Measurements from ENCODE around the gene TUBGCP4. TPM values are rescaled to one million over a fixed set of nuclear protein-coding genes. Genes with fewer than 3 reads are reported as not detected.

Gene TUBGCP4
- total and polyA plus RNA-seq, 9 of the 15 experiments (the other 6 are each of a cell fraction or from before 2014, with no cell fraction given) = 10.7 to 50.2 (median 29.6) TPM

GRCh38 chr15:43329960-43330779 lies 40.7 kb upstream of the TUBGCP4 start, which contains the start of gene LCMT2:
TSS of gene LCMT2 (minus strand) at chr15:43330573. CDS start at chr15:43330489, 84 bp downstream.
- POLR2A ChIA-PET = interaction anchor here (0.6 to 1.8 kb wide), 7 partner anchors 14 to 100 kb away, joined by 3 to 6 read pairs (median 3); no protein-coding TSS in a partner anchor
- TF ChIP-seq MCM3 (IDR thresholded peaks at IDR 0.05) (no peak), UBTF (IDR thresholded peaks at IDR 0.05; ENCODE audit: borderline replicate concordance in 1 of 2, low read depth in 2 of 2, low read length in 2 of 2) (peak in 1 of 2 experiments; percentile 42; a peak in 1 of 4 replicates), ZNF512 (tag; IDR thresholded peaks at IDR 0.05) (no peak), IRF9 (tag; IDR thresholded peaks at IDR 0.05) (no peak), XRCC5 (IDR thresholded peaks at IDR 0.05; ENCODE audit: low read depth, low read length) (0 out of 2 replicates have a peak, but pooled peaks have one; percentile 20), CAMTA2 (CRISPR knock-in tag; conservative IDR thresholded peaks at IDR 0.05) (no peak), RBM17 (IDR thresholded peaks at IDR 0.05; ENCODE audit: borderline replicate concordance, low read depth, low read length) (no peak), PRDM10 (IDR thresholded peaks at IDR 0.05; ENCODE audit: partially characterized antibody) (peak; percentile 58), DMBX1 (CRISPR knock-in tag; IDR thresholded peaks at IDR 0.05; ENCODE audit: borderline replicate concordance) (no peak), DNMT1 (IDR thresholded peaks at IDR 0.05) (no peak), RB1 (IDR thresholded peaks at IDR 0.05; ENCODE audit: low read depth) (peak; percentile 91; the same call in 1 of the 2 replicates)

More at GRCh38 chr15:43329960-43330779, 40.7 kb upstream of the TUBGCP4 start, which contains the start of gene LCMT2:
- Histone ChIP-seq H3K9ac (ENCODE audit: insufficient read depth in 1 of 2, low read depth in 2 of 2, low read length in 2 of 2) (peak within 1 kb of the TSS; percentile 86 to 99), H4K20me1 (replicated peaks; ENCODE audit: control insufficient read depth, insufficient read depth, low read length) (no peaks in the 10 kb centered on the region; the same call in 1 of the 2 replicates), H3K4me2 (ENCODE audit: insufficient read depth, low read length) (peak within 1 kb of the TSS; percentile 97), H2AFZ (ENCODE audit: low read depth, low read length) (peak within 1 kb of the TSS; percentile 97), H3K9me1 (ENCODE audit: control insufficient read depth, insufficient read depth, low read length) (no peaks in the 10 kb centered on the region), H3K36me3 (ENCODE audit: control insufficient read depth, insufficient read depth, low read length) (peaks cover 34% of the 10 kb centered on the region), H3K4me3 (peak within 1 kb of the TSS; percentile 60), H3K79me2 (ENCODE audit: control insufficient read depth, insufficient read depth, low read length) (peaks cover 40% of the 10 kb centered on the region), H3K27ac (ENCODE audit: extremely low read depth, low read depth, low read length) (peak within 1 kb of the TSS; percentile 96), H3K4me1 (replicated peaks in 1 of 2; ENCODE audit: control insufficient read depth in 2 of 2, insufficient read depth in 2 of 2, low read length in 2 of 2) (peaks cover 14 to 15% of the 10 kb centered on the region in 2 experiments; a peak in 4 of 5 replicates), H3K9me3 (replicated peaks; ENCODE audit: control insufficient read depth, insufficient read depth, low read depth, low read length) (no peaks in the 10 kb centered on the region), H3K27me3 (ENCODE audit: control insufficient read depth in 2 of 2, insufficient read depth in 2 of 2, low read length in 2 of 2) (no peaks in the 10 kb centered on the region)
- FAIRE-seq = peak; percentile 97
- BruUV-seq (replicated peaks) = TSS peak; percentile 57
- in situ Hi-C loops (cut with MboI) = no loop called here
- peak; percentile 91 to 97 (median 94) for DNase-seq (ENCODE audit: extremely low read depth in 1 of 4, low spot score in 3 of 4)
- intact Hi-C loops (cut with micrococcal nuclease) = loop anchor here (1.0 kb wide), 1 partner anchor 41 kb away; the partner anchor contains the start of genes TUBGCP4 and ZSCAN29
- ATAC-seq = peak; percentile 94
- WGBS (ENCODE audit: insufficient coverage, low coverage, missing lambda C conversion rate) = under 1% methylated on average over 64 of the region's 86 CpGs
- CTCF ChIA-PET (ENCODE audit: low intra/inter-chr PET ratio) = no interaction called here

Measured in K562 (cell line).